CD4-positive, alpha-beta T cell treated with Interleukin-21 for 1 hour (primary cell): ENCODE data around the gene KCNIP3.
"Not testable (repeated sequence)": the region's sequence is repeated elsewhere in the genome, so short reads cannot be mapped to it uniquely, and the experiment has no call there.

Experiments used
- DNase-seq: peaks from one replicate; pipeline ENCODE4 v3.0.0-alpha.2; 2020

Gene KCNIP3

GRCh38 chr2:95433373-95433772, 136.2 kb downstream of the KCNIP3 start:
- DNase-seq, result not testable (repeated sequence)

DNA sequence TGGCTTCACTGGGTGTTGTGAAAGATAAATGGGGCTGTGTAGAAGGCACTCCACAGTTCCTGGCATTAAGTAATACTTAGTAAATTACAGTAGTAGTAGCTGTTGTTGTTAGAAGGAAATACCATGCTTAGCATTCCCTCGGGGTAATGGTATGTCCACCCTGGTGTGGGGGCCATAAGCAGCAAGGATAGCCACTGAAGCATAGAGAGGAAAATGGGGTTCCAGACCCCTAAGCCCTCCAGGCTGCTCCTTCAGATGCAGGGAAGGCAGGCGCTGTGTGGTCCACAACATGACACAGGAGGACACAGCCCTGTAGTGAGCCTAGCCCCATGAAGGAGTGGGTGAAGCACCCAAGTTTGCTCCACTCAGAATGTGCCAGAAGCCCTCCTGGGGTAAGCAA, 136.8 kb downstream of the KCNIP3 start:
- DNase-seq, result not testable (repeated sequence)

DNA sequence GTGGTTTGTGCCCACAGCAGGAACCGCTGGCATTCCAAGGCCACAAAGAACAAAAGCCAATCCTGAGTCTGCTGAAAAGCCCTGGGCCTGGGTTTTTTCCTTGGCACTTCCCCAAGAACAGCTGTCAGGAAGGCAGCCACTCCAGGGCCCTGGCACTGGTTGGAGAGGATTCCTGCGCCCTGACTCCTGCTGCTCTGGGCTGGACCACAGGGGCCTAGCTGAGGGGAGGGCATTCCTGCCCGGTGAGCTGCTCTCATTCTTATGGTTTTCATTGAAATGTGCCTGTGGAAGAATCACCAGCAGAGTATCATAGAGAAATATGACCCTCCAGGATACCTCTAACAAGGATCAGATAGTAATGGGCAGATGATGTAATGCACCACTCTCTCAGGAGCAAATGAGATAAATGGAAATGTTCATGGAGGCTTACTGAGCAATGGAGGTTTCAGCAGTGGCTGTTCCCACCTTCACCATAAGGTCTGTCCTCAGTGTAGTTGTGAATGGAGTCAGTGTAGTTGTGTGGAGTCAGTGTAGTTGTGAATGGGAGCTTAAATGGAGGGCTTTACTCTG, 137.4 kb downstream of the KCNIP3 start:
- not testable (repeated sequence) for DNase-seq

DNA sequence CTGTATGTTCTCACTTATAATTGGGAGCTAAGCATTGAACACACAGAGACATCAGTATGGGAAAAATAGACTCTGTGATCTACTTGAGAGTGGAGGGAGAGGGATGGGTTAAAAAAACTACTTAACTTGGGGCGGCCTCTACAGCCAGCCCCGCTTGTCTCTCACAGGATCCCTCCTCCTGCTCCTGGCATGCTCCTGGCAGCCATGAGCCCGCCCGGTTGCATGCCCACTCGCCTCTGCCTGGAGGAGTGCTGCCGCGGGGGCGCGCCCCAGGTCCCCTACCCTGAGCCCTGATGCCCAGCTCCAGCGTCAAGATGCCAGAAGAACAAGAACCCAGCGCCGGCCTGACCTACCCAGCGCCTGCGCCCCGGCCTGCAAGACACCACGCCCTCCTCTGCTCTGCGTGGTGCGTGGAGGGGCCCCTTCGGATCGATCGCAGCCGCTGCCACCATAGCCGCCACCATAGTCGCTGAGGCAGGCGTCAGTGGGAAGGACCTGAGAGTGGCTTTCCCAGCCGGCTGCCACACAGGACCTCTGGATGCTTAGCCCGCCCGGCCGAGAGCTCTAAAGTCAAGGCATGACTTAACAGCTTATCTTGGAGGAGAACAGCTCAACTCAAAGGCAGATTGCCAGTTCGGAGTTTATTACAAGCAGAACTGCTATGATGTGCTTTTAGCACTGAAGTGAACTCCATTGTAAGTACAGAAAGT, 138.2 kb downstream of the KCNIP3 start:
- DNase-seq, result not testable (repeated sequence)
